ENCODE data around the gene ERCC6L2. TPM values are rescaled to one million over a fixed set of nuclear protein-coding genes. Genes with fewer than 3 reads are reported as not detected.
A peak's percentile ranks its signal among the peaks of the same experiment; 100 is the strongest.

Gene ERCC6L2
- total and polyA plus RNA-seq, 2 of the 8 experiments (the other 6 are each of a cell fraction or from before 2014, with no cell fraction given): 9.8 to 50.0 TPM

GRCh38 chr9:95857124-95857523 is 18.4 kb upstream of the ERCC6L2 start:
- Histone ChIP-seq H3K56ac (replicated peaks; ENCODE audit: insufficient read length, low read depth, low read length) (no peak overlapping the region), H3K36me3 (ENCODE audit: control insufficient read depth in 2 of 4, insufficient read depth in 4 of 4, low read length in 3 of 4) (no peaks in the 10 kb centered on the region), H3K4me3 (ENCODE audit: extremely low read depth in 1 of 4, insufficient read depth in 2 of 4, low read depth in 3 of 4, low read length in 4 of 4) (no peak overlapping the region), H3K18ac (ENCODE audit: extremely low read depth, low read length) (no peak overlapping the region), H2BK15ac (ENCODE audit: low read length) (no peak overlapping the region), H3K23ac (ENCODE audit: insufficient read length) (no peak overlapping the region), H3K14ac (ENCODE audit: insufficient read length) (no peak overlapping the region), H3K4me1 (replicated peaks in 1 of 4; ENCODE audit: control insufficient read depth in 3 of 4, insufficient read depth in 4 of 4, low read length in 3 of 4) (peaks cover 0 to 3% (median 0%) of the 10 kb centered on the region in 4 experiments; a peak in 2 of 7 replicates), H4K5ac (ENCODE audit: insufficient read length, low read depth, low read length) (no peak overlapping the region), H2AK5ac (ENCODE audit: low read depth, low read length) (no peak overlapping the region), H3K4me2 (ENCODE audit: insufficient read depth in 1 of 2, low read depth in 2 of 2, low read length in 2 of 2) (no peak overlapping the region), H2AFZ (ENCODE audit: low read length) (no peak overlapping the region), H4K8ac (ENCODE audit: extremely low read depth, insufficient read depth, low read length) (no peak overlapping the region), H2BK12ac (ENCODE audit: low read depth, low read length) (no peak overlapping the region), H3K9ac (replicated peaks in 1 of 4; ENCODE audit: extremely low read depth in 1 of 4, low read depth in 3 of 4, low read length in 3 of 4) (peak overlapping the region in 1 of 4 experiments; percentile 16; a peak in 1 of 7 replicates), H3K79me1 (ENCODE audit: low read depth, low read length) (no peaks in the 10 kb centered on the region), H4K91ac (replicated peaks; ENCODE audit: insufficient read length, low read length) (no peak overlapping the region), H3K79me2 (ENCODE audit: control insufficient read depth in 1 of 2, insufficient read depth in 2 of 2, low read length in 2 of 2) (no peaks in the 10 kb centered on the region), H2BK20ac (ENCODE audit: low read length) (no peak overlapping the region), H4K20me1 (replicated peaks in 1 of 2; ENCODE audit: control insufficient read depth in 1 of 2, insufficient read depth in 2 of 2, low read length in 2 of 2) (no peaks in the 10 kb centered on the region), H3K4ac (replicated peaks; ENCODE audit: insufficient read length, low read depth, low read length) (no peak overlapping the region), H2BK120ac (replicated peaks; ENCODE audit: low read depth, low read length) (no peak overlapping the region), H2BK5ac (ENCODE audit: low read depth, low read length) (no peak overlapping the region), H3K23me2 (ENCODE audit: low read depth, low read length) (no peaks in the 10 kb centered on the region), H3K9me3 (ENCODE audit: insufficient read depth in 2 of 2, low read depth in 1 of 2, low read length in 1 of 2) (no peaks in the 10 kb centered on the region; a peak in 1 of 4 replicates), H3K27ac (ENCODE audit: low read depth, low read length) (no peak overlapping the region), H3K27me3 (replicated peaks in 1 of 4; ENCODE audit: control insufficient read depth in 3 of 4, extremely low read depth in 1 of 4, insufficient read depth in 3 of 4, low read length in 3 of 4) (no peaks in the 10 kb centered on the region)
- WGBS, 2 experiments (ENCODE audit: extremely low coverage in 1 of 2, insufficient coverage in 1 of 2, insufficient read length in 1 of 2, insufficient replicate concordance in 2 of 2, low coverage in 1 of 2, low lambda C conversion rate in 2 of 2, missing lambda C conversion rate in 1 of 2): 79% methylated on average over 2 of the region's 2 CpGs; no CpG with 5 or more reads in 1 of the 2 experiments
- no peak for DNase-seq (ENCODE audit: low read depth in 1 of 2, low spot score in 2 of 2)
- no peak for FAIRE-seq
- ChIA-PET CTCF (ENCODE audit: partially characterized antibody) (no interaction called here), POLR2A (ENCODE audit: partially characterized antibody) (interaction anchor here (4.3 kb wide), 1 partner anchor 18 kb away, joined by 22 read pairs; the partner anchor contains the start of gene ERCC6L2)
- TF ChIP-seq ATF2 (IDR thresholded peaks at IDR 0.05; ENCODE audit: low read length): no peak
